Ascending aorta (tissue), 2 donors: ENCODE results near the gene RPL36. TPM values are rescaled to one million over a fixed set of nuclear protein-coding genes. Genes with fewer than 3 reads are reported as not detected.

Source experiments
- DNase-seq, 2 donors: peaks; one replicate each; pipeline ENCODE4 v3.0.0-alpha.2; 2019; ENCODE audit warnings: low spot score in 2 of 2
- H3K27ac ChIP-seq, 2 donors: fragments of 200-600 bp; sonication (generic); one replicate each; pipeline ENCODE4 v1.5.1; 2016 to 2017; ENCODE audit warnings: mild to moderate bottlenecking in 1 of 2
- H3K27me3 ChIP-seq: fragments of 200-600 bp; sonication (generic); one replicate; pipeline ENCODE4 v1.5.1; 2017
- H3K36me3 ChIP-seq, 2 donors: fragments of 200-600 bp; sonication (generic); one replicate each; pipeline ENCODE4 v1.5.1; 2016
- H3K4me1 ChIP-seq, 2 donors: fragments of 200-600 bp; sonication (generic); one replicate each; pipeline ENCODE4 v1.5.1; 2016 to 2017; ENCODE audit warnings: mild to moderate bottlenecking in 1 of 2
- H3K4me3 ChIP-seq, 2 donors: fragments of 200-600 bp; sonication (generic); one replicate each; pipeline ENCODE4 v1.5.1; 2016 to 2017; ENCODE audit warnings: mild to moderate bottlenecking in 1 of 2
- H3K9me3 ChIP-seq, 2 donors: fragments of 200-600 bp; sonication (generic); one replicate each; pipeline ENCODE4 v1.5.1; 2016
- intact Hi-C: fragments of 100-400 bp; cut with DNase I; formaldehyde crosslinking; loops from one replicate; pipeline ENCODE4 v1.15.1; 2023
- total RNA-seq: library from RNA; depleted of rRNA; stranded (reverse); fragments of >200 nt; gene quantifications from one replicate; pipeline ENCODE4 v1.1.0, GENCODE V29; 2016
- TF ChIP-seq, protein P1 (sequence below), 3 experiments: fragments of 200-600 bp in 2 of 3; fragments of 450-650 bp in 1 of 3; sonication (generic) in 2 of 3; IDR thresholded peaks; one replicate each; pipeline ENCODE4 v1.5.1; 2016 to 2019; ENCODE audit warnings: antibody characterized with exemption in 3 of 3, mild to moderate bottlenecking in 1 of 3, moderate library complexity in 1 of 3

RPL36 gene
- total RNA-seq = 885 TPM

DNA sequence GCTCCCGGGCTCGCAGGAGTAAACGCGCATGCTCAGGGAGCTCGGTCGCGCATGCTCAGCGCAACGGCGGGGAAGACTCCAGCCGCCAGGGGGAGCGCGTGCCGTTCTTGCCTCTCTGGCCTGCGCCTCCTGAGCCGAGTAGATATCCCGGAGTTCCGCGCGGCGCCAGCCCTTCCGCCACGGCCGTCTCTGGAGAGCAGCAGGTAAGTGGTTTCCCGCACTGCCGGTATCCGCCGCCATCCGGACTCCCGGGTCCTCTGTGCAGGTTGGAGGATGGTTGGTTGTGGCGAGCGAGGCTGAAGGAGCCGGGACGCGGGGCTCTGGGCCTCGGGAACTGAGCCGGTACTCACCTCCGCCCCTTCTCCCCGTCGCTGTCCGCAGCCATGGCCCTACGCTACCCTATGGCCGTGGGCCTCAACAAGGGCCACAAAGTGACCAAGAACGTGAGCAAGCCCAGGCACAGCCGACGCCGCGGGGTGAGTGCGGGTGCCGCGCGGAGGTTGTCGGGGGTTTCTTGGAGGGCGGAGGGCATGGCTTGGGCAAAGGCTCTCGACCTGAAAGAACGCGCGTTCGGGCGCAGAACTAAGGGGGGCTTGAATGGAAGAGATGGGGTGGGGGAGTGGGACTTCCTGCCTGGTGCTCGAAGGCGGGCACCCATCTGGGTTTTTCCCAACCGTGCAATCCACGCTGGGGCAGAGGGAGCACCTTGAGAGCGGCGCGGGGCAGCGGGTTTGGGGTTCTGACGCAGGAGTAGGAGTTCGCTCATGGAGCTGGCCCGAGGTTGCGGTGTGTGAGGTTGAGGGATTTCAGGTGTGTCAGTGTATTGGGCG, at the start of gene RPL36:
RPL36 (plus strand) TSS at position 171 of the 830 bp plus-strand sequence; CDS start at position 384, 213 bp downstream.
- Histone ChIP-seq H3K27me3 (no peaks in the 10 kb centered on the region), H3K36me3 (peaks cover 36 to 39% of the 10 kb centered on the region in 2 donors), H3K4me3 (peak within 1 kb of the TSS; percentile 65 to 70), H3K9me3 (no peaks in the 10 kb centered on the region), H3K4me1 (peaks cover 5 to 13% of the 10 kb centered on the region in 2 donors), H3K27ac (peak within 1 kb of the TSS; percentile 85 to 88)
- DNase-seq = peak; percentile 84 to 99
- intact Hi-C loops = loop anchor here (1.0 to 2.0 kb wide), 3 partner anchors 10 to 68 kb away; partner anchors contain the start of genes CATSPERD, LONP1, MICOS13 and SAFB
- TF ChIP-seq, protein P1, sequence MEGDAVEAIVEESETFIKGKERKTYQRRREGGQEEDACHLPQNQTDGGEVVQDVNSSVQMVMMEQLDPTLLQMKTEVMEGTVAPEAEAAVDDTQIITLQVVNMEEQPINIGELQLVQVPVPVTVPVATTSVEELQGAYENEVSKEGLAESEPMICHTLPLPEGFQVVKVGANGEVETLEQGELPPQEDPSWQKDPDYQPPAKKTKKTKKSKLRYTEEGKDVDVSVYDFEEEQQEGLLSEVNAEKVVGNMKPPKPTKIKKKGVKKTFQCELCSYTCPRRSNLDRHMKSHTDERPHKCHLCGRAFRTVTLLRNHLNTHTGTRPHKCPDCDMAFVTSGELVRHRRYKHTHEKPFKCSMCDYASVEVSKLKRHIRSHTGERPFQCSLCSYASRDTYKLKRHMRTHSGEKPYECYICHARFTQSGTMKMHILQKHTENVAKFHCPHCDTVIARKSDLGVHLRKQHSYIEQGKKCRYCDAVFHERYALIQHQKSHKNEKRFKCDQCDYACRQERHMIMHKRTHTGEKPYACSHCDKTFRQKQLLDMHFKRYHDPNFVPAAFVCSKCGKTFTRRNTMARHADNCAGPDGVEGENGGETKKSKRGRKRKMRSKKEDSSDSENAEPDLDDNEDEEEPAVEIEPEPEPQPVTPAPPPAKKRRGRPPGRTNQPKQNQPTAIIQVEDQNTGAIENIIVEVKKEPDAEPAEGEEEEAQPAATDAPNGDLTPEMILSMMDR (IDR thresholded peaks at IDR 0.05) = peak; percentile 94 to 98 (median 95)

DNA sequence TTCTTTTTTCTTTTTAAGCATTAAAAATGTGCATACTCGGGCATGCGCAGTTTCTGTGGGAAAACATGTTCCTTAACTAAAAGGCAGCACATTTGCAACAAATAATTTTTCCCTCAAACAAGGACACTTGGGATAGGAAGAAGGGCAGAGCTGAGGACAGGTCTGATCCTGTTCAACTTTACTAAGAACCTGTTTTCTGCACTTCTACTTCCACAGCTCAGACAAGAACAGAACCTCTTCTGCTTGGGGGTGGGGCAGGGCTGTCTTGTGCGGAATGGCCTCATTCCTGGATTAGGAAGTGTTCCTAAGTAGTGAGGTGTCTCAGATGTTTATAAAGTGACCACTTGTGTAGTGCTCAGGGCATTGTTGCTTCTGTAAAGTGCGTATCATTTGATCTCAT, 48.9 kb upstream of the RPL36 start:
- TF ChIP-seq, protein P1 (IDR thresholded peaks at IDR 0.05) = no peak
- Histone ChIP-seq H3K36me3 (peaks cover 39 to 48% of the 10 kb centered on the region in 2 donors), H3K4me1 (no peaks in the 10 kb centered on the region)

DNA sequence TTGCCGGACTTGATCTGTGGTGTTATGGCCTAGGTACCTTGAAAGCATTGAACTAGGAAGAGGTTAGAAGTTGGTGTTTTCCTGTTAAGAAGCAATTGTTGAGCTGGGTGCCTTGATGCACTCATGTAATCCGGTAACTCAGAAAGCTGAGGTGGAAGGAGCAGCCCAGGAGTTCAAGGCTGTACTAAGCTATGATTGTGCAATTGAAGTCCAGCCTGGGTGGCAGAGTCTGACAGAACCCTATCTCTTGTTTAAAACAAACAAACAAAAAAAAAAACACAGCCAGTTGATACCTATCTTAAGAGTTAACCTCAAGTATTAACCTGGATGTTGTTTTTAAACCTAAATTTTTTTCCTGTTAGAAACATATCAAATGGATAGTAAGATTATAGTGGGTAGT, 47.9 kb upstream of the RPL36 start:
- Histone ChIP-seq H3K9me3 (no peaks in the 10 kb centered on the region), H3K4me3 (no peak overlapping the region), H3K27me3 (no peaks in the 10 kb centered on the region), H3K27ac (no peak overlapping the region), H3K36me3 (peaks cover 46 to 58% of the 10 kb centered on the region in 2 donors), H3K4me1 (no peaks in the 10 kb centered on the region)
- TF ChIP-seq, protein P1 (IDR thresholded peaks at IDR 0.05) = no peak
- intact Hi-C loops = no loop called here
- no peak for DNase-seq

More for the DNA sequence above, 48.9 kb upstream of the RPL36 start:
- DNase-seq = no peak
- no peak overlapping the region for H3K4me3 ChIP-seq
- no peaks in the 10 kb centered on the region for H3K9me3 ChIP-seq
- H3K27me3 ChIP-seq = no peaks in the 10 kb centered on the region
- no peak overlapping the region for H3K27ac ChIP-seq
- intact Hi-C loops = no loop called here

DNA sequence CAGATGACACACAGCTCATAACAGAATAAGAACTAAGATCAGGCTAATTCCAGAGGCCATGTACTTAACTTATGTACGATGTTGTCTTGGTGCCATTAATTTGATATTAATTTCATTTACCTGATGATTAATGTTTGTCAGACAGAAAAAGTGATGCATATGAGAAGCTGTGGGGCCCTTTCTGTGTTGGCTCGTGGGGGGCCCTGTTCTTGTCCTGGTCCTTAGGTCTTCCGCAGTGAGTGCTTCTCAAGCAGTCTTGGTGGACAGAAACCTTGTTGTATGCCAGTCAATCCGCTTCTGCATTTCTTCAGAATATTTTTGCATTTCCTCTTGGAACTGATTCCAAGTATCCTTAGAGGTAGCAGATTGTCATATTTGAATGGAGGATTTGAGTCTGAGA, 47.0 kb upstream of the RPL36 start:
- H3K4me3 ChIP-seq = no peak overlapping the region
- no peak overlapping the region for H3K27ac ChIP-seq
- H3K27me3 ChIP-seq = no peaks in the 10 kb centered on the region
- intact Hi-C loops = no loop called here
- DNase-seq = no peak
- H3K36me3 ChIP-seq = peaks cover 52 to 66% of the 10 kb centered on the region in 2 donors
- no peaks in the 10 kb centered on the region for H3K9me3 ChIP-seq
- TF ChIP-seq, protein P1 (IDR thresholded peaks at IDR 0.05) = no peak
- no peaks in the 10 kb centered on the region for H3K4me1 ChIP-seq

DNA sequence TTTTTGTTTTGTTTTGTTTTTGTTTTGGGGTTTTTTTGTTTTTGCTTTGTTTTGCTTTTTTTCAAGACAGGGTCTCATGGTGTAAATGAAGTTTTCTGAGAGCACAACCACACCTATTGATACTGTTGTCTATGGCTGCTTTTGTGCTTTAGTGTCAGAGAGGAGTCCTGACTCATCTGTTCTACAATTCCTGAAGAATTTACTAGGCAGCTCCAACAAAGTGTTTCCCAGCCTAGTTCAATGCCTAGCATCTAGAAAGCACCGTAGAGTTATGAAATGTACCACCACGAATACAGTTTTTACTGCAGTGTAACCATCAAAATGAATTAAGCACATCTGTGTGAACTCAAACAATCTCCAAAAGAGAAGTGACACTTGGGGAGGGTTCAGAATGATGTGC, 46.1 kb upstream of the RPL36 start:
- Histone ChIP-seq H3K27ac (no peak overlapping the region), H3K27me3 (no peaks in the 10 kb centered on the region), H3K36me3 (peaks cover 57 to 72% of the 10 kb centered on the region in 2 donors), H3K4me1 (no peaks in the 10 kb centered on the region), H3K9me3 (no peaks in the 10 kb centered on the region), H3K4me3 (no peak overlapping the region)
- intact Hi-C loops = no loop called here
- TF ChIP-seq, protein P1 (IDR thresholded peaks at IDR 0.05) = no peak
- DNase-seq = no peak
